ENCODE results near the gene KIF12.

Gene KIF12

GRCh38 chr9:114122136-114123027, 23.3 kb upstream of the KIF12 start:
- Histone ChIP-seq H3K4me1 (ENCODE audit: control insufficient read depth, low read length) (no peaks in the 10 kb centered on the region), H3K36me3 (ENCODE audit: control insufficient read depth, low read length) (no peaks in the 10 kb centered on the region), H3K9me3 (ENCODE audit: control insufficient read depth, insufficient read depth, low read length) (no peaks in the 10 kb centered on the region), H3K4me3 (ENCODE audit: low read length) (no peak overlapping the region), H3K27ac (ENCODE audit: low read depth, low read length) (no peak overlapping the region), H3K27me3 (ENCODE audit: control insufficient read depth, low read length) (0 out of 2 replicates have a peak, but pooled peaks cover 3% of the 10 kb centered on the region), H3K79me2 (ENCODE audit: control insufficient read depth, low read length) (no peaks in the 10 kb centered on the region), H4K20me1 (ENCODE audit: control insufficient read depth, insufficient read depth, low read depth, low read length) (no peaks in the 10 kb centered on the region), H3F3A (ENCODE audit: control insufficient read depth, insufficient read depth) (no peaks in the 10 kb centered on the region), H3K9me2 (replicated peaks; ENCODE audit: control insufficient read depth, low read length) (no peaks in the 10 kb centered on the region), H3K4me2 (ENCODE audit: low read length) (no peak overlapping the region)
- TF ChIP-seq EZH2phosphoT487 (IDR thresholded peaks at IDR 0.05; ENCODE audit: borderline replicate concordance, low read length), result no peak

DNA sequence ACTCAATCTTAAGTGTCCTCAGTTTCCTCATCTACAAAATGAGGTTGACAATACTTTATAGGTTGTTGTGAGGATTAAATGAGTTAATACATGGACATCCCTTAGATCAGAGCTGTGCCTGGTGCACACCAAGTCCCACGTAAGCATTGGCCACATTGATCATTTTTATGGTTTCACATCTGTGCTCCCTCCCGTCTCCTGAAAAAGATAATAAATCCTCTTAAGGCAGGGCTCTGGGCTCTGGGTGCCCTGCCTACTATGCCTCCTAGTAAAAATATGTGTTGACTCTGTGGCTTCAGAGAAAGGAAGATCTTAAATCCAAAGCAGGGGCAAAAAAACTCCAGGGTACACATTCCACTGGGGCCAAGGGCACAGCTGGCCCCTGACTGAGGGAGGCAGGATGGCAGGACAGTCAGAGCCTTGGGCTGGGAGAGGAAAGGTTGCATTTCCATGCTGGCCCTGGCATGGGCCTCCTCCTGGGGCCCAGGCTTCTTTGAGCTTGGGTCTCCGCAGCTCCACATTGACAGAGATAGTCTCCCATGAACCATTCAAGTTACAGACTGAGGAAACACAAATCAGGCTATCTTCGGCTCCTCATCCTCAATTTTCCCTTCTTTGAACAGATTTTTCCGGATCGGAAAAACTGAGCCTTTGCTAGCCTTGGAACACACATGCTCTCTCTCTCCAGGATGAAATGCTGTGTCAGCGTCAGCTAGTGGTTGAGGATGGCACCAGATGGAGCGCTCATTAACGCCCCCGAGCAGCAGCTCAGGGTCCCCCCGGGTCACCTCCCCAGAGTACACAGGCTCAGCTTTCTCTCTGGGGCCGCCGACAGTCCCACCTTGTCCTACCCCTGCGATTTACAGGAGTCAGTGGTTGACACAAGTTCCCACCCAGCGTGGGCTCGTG, 22.4 kb upstream of the KIF12 start:
- no peaks in the 10 kb centered on the region for H3K4me1 ChIP-seq (ENCODE audit: control insufficient read depth, low read length)
- TF ChIP-seq, protein P1, sequence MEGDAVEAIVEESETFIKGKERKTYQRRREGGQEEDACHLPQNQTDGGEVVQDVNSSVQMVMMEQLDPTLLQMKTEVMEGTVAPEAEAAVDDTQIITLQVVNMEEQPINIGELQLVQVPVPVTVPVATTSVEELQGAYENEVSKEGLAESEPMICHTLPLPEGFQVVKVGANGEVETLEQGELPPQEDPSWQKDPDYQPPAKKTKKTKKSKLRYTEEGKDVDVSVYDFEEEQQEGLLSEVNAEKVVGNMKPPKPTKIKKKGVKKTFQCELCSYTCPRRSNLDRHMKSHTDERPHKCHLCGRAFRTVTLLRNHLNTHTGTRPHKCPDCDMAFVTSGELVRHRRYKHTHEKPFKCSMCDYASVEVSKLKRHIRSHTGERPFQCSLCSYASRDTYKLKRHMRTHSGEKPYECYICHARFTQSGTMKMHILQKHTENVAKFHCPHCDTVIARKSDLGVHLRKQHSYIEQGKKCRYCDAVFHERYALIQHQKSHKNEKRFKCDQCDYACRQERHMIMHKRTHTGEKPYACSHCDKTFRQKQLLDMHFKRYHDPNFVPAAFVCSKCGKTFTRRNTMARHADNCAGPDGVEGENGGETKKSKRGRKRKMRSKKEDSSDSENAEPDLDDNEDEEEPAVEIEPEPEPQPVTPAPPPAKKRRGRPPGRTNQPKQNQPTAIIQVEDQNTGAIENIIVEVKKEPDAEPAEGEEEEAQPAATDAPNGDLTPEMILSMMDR (IDR thresholded peaks at IDR 0.05; ENCODE audit: low read depth, low read length, poor library complexity, severe bottlenecking), result no peak
- no peak overlapping the region for H3K4me2 ChIP-seq (ENCODE audit: low read length)
- H4K20me1 ChIP-seq (ENCODE audit: control insufficient read depth, insufficient read depth, low read depth, low read length), result no peaks in the 10 kb centered on the region
- no peaks in the 10 kb centered on the region for H3K36me3 ChIP-seq (ENCODE audit: control insufficient read depth, low read length)
- H3F3A ChIP-seq (ENCODE audit: control insufficient read depth, insufficient read depth), result no peaks in the 10 kb centered on the region
- peaks cover 4% of the 10 kb centered on the region; the same call in 1 of the 2 replicates for H3K27me3 ChIP-seq (ENCODE audit: control insufficient read depth, low read length)
- H3K9me3 ChIP-seq (ENCODE audit: control insufficient read depth, insufficient read depth, low read length), result no peaks in the 10 kb centered on the region
- H3K4me3 ChIP-seq (ENCODE audit: low read length), result no peak overlapping the region
- H3K79me2 ChIP-seq (ENCODE audit: control insufficient read depth, low read length), result no peaks in the 10 kb centered on the region
- H3K27ac ChIP-seq (ENCODE audit: low read depth, low read length), result no peak overlapping the region
- no peaks in the 10 kb centered on the region for H3K9me2 ChIP-seq (replicated peaks; ENCODE audit: control insufficient read depth, low read length)

DNA sequence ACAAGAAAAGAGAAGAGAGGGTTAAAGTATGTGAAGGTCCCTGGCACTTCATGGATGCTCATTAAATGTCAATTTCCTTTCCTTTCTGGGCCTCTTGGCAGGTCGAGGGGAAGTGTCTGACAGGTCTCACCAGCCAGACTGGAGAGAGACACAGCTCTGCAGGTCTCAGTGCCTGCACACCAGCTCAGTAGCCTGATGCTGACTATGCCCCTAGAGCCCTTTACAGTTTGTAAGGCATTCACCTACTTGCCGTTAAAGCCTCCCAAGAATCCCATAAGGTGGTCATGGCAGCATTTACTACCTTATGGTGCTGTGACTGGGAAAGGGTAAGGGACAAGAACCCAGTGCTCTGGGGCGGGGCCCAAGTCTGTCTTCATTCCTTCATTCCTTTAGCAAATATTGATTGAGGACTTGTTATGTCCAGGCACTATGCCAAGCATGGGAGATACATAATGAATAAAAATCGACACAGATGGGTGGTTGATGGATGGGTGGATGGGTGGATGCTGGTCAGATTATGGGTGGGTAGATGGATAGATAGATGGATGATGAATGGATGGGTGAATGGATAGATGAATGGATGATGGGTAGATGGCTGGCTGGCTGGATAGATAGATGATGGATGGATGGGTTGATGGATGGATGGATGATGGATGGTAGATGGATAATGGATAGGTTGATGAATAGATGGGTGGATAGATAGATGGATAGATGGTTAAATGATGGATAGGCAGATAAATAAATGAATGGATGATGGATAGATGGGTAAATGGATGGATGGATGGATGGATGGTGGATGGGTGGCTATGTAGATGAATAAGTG, 21.3 kb upstream of the KIF12 start:
- Histone ChIP-seq H3K27ac (ENCODE audit: low read depth, low read length) (no peak overlapping the region), H3F3A (ENCODE audit: control insufficient read depth, insufficient read depth) (no peaks in the 10 kb centered on the region), H3K36me3 (ENCODE audit: control insufficient read depth, low read length) (no peaks in the 10 kb centered on the region), H3K4me1 (ENCODE audit: control insufficient read depth, low read length) (no peaks in the 10 kb centered on the region), H3K9me3 (ENCODE audit: control insufficient read depth, insufficient read depth, low read length) (no peaks in the 10 kb centered on the region), H3K9me2 (replicated peaks; ENCODE audit: control insufficient read depth, low read length) (no peaks in the 10 kb centered on the region), H3K79me2 (ENCODE audit: control insufficient read depth, low read length) (no peaks in the 10 kb centered on the region), H3K4me2 (ENCODE audit: low read length) (no peak overlapping the region), H3K27me3 (ENCODE audit: control insufficient read depth, low read length) (peaks cover 14% of the 10 kb centered on the region), H4K20me1 (ENCODE audit: control insufficient read depth, insufficient read depth, low read depth, low read length) (no peaks in the 10 kb centered on the region), H3K4me3 (ENCODE audit: low read length) (no peak overlapping the region)
- TF ChIP-seq EZH2phosphoT487 (IDR thresholded peaks at IDR 0.05; ENCODE audit: borderline replicate concordance, low read length), result no peak
- TF ChIP-seq, protein P1 (IDR thresholded peaks at IDR 0.05; ENCODE audit: low read depth, low read length, poor library complexity, severe bottlenecking), result no peak
